GM23248 (cell line): Measurements from ENCODE around the gene NALCN. TPM values are rescaled to one million over a fixed set of nuclear protein-coding genes. Genes with fewer than 3 reads are reported as not detected.
A peak's percentile ranks its signal among the peaks of the same experiment; 100 is the strongest.

Source experiments
- DNase-seq: peaks from one replicate; pipeline ENCODE4 v3.0.0-alpha.2; 2015
- H2AFZ ChIP-seq: fragments of 200-600 bp; sonication (generic); 2 replicates; pipeline ENCODE4 v1.6.1; 2016; ENCODE audit warnings: antibody characterized with exemption
- H3F3A ChIP-seq: fragments of 200-600 bp; sonication (generic); 2 replicates; pipeline ENCODE4 v1.6.1; 2016; ENCODE audit warnings: mild to moderate bottlenecking, antibody characterized with exemption, mixed run types; ENCODE audit not compliant: insufficient read depth
- H3K27ac ChIP-seq: fragments of 200-600 bp; sonication (generic); 2 replicates; pipeline ENCODE4 v1.5.1; 2016; ENCODE audit warnings: mild to moderate bottlenecking
- H3K27me3 ChIP-seq: fragments of 200-600 bp; sonication (generic); replicated peaks from 2 replicates; pipeline ENCODE4 v1.6.1; 2016; ENCODE audit warnings: mild to moderate bottlenecking; ENCODE audit not compliant: insufficient read depth
- H3K36me3 ChIP-seq: fragments of 200-600 bp; sonication (generic); 2 replicates; pipeline ENCODE4 v1.6.1; 2016; ENCODE audit warnings: low read depth, mild to moderate bottlenecking
- H3K4me1 ChIP-seq: fragments of 200-600 bp; sonication (generic); 2 replicates; pipeline ENCODE4 v1.6.1; 2016; ENCODE audit warnings: mild to moderate bottlenecking; ENCODE audit not compliant: insufficient read depth
- H3K4me2 ChIP-seq: fragments of 200-600 bp; sonication (generic); one replicate; pipeline ENCODE4 v1.6.1; 2016; ENCODE audit warnings: mild to moderate bottlenecking; ENCODE audit not compliant: unreplicated experiment
- H3K4me3 ChIP-seq: fragments of 200-600 bp; sonication (generic); 2 replicates; pipeline ENCODE4 v1.5.1; 2016; ENCODE audit warnings: mild to moderate bottlenecking
- H3K79me2 ChIP-seq: fragments of 200-600 bp; sonication (generic); 2 replicates; pipeline ENCODE4 v1.6.1; 2016; ENCODE audit warnings: mild to moderate bottlenecking; ENCODE audit not compliant: insufficient read depth
- H3K9ac ChIP-seq: fragments of 200-600 bp; sonication (generic); 2 replicates; pipeline ENCODE4 v1.6.1; 2016; ENCODE audit warnings: mild to moderate bottlenecking
- H3K9me2 ChIP-seq: fragments of 200-600 bp; sonication (generic); 2 replicates; pipeline ENCODE4 v1.6.1; 2016; ENCODE audit warnings: mixed run types, mild to moderate bottlenecking, moderate library complexity; ENCODE audit not compliant: insufficient read depth
- H3K9me3 ChIP-seq: fragments of 200-600 bp; sonication (generic); one replicate; pipeline ENCODE4 v1.6.1; 2017; ENCODE audit warnings: low read depth
- H4K20me1 ChIP-seq: fragments of 200-600 bp; sonication (generic); 2 replicates; pipeline ENCODE4 v1.6.0; 2016; ENCODE audit not compliant: insufficient read depth
- EZH2 ChIP-seq: fragments of 200-600 bp; sonication (generic); IDR thresholded peaks from 2 replicates; pipeline ENCODE4 v1.6.1; 2018; ENCODE audit warnings: antibody characterized with exemption, mild to moderate bottlenecking; ENCODE audit not compliant: insufficient read depth, poor library complexity, severe bottlenecking
- EZH2phosphoT487 ChIP-seq: fragments of 200-600 bp; sonication (generic); IDR thresholded peaks from 2 replicates; pipeline ENCODE4 v1.6.1; 2018; ENCODE audit warnings: antibody characterized with exemption, moderate library complexity, mild to moderate bottlenecking, low read depth; ENCODE audit not compliant: insufficient read depth
- WGBS, 2 experiments: methylation state at CpG; one replicate each; pipeline ENCODE4 v1.1.6; 2015 to 2017; ENCODE audit warnings: low lambda C conversion rate in 2 of 2, low coverage in 1 of 2; ENCODE audit errors: missing lambda C conversion rate in 2 of 2; 5-methylcytosine and 5-hydroxymethylcytosine counted together
- in situ Hi-C: fragments of 300-500 bp; cut with MboI; formaldehyde crosslinking; loops from 2 replicates; pipeline ENCODE4 v1.15.0; 2020
- polyA plus RNA-seq: library from polyadenylated mRNA; unstranded; fragments of >200 nt; fragmentation: Nextera tagmentation; extraction: Ambion mirVana; gene quantifications from 2 replicates; pipeline ENCODE4 v1.2.1, GENCODE V29; 2016
- total RNA-seq: library from RNA; depleted of rRNA; stranded (reverse); fragments of >200 nt; shearing (Covaris generic); gene quantifications from 2 replicates; pipeline ENCODE4 v1.2.3, GENCODE V29; 2014

NALCN gene
- total and polyA plus RNA-seq, 2 experiments from 2014 or later = 3.1 to 3.6 TPM

DNA sequence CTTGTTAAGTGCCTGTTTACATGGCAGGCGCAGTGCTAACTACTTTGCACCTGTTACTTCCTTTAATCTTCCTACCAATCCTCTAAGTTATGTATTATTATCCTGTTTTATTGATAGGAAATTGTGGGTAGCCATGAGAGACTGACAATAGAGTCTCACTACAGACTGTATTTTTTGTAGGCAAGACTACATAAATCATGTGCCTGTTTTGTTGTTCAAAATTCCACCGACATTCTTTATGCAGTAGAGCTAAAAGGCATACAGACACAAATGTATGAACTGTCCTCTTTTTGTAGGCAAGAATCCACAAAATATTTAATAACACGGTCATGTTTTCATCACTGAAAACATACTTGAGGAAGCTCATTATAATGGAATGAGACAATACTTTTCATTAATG is 205.5 kb downstream of the NALCN start:
- Histone ChIP-seq H3K79me2 (no peaks in the 10 kb centered on the region), H3K4me3 (no peak overlapping the region), H3K27me3 (no peaks in the 10 kb centered on the region), H2AFZ (no peak overlapping the region), H3K4me2 (peak overlapping the region; percentile 37), H3K36me3 (no peaks in the 10 kb centered on the region), H3F3A (peaks cover 6% of the 10 kb centered on the region; the same call in 1 of the 2 replicates), H3K27ac (peak overlapping the region; percentile 27; the same call in 1 of the 2 replicates), H3K4me1 (peaks cover 15% of the 10 kb centered on the region), H3K9me2 (no peaks in the 10 kb centered on the region), H4K20me1 (no peaks in the 10 kb centered on the region), H3K9me3 (no peaks in the 10 kb centered on the region), H3K9ac (no peak overlapping the region)
- WGBS, 2 experiments = 96 to 99% methylated on average over 3 of the region's 3 CpGs
- in situ Hi-C loops = no loop called here
- TF ChIP-seq EZH2phosphoT487 (no peak), EZH2 (no peak)
- DNase-seq = no peak

DNA sequence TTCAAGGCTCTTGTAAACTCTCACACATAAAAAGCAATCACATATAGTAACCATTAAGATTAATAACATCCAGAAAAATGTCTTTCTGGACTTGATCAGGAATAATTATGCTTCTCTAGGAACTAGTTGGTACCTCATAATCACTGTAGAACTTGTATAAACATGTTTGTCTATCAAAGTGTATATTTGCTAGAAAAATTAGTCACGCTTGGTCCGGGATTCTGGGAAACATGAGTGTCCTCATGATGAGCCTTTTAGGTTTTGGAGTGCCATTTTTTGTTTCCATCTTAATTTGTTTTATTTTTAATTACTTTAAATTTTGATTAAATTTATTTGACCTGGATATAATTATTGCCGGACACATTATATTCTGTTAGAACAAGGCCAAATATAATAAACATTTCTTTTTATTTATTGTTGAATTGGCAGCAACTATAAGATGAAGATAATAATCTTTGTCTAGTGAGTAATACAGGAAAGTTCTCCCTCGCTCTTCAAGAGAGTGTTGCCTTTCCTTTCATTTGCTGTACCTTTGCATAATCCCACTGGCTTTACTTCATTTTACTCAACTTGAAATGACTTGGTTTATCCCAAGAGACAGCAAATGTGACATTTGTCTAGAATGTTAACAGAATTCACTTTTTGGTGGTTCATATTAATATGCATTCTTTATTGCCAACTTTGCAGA is 207.0 kb downstream of the NALCN start:
- WGBS, 2 experiments = 95 to 97% methylated on average over 4 of the region's 4 CpGs
- Histone ChIP-seq H3K4me2 (no peak overlapping the region), H3K9ac (no peak overlapping the region), H3K4me1 (peaks cover 21% of the 10 kb centered on the region), H4K20me1 (no peaks in the 10 kb centered on the region), H3K36me3 (no peaks in the 10 kb centered on the region), H3K9me2 (no peaks in the 10 kb centered on the region), H3K27me3 (no peaks in the 10 kb centered on the region), H3K9me3 (no peaks in the 10 kb centered on the region), H3K27ac (no peak overlapping the region), H3K4me3 (no peak overlapping the region), H3F3A (peaks cover 6% of the 10 kb centered on the region), H3K79me2 (no peaks in the 10 kb centered on the region), H2AFZ (no peak overlapping the region)
- TF ChIP-seq EZH2phosphoT487 (no peak), EZH2 (no peak)
- in situ Hi-C loops = no loop called here
- no peak for DNase-seq

DNA sequence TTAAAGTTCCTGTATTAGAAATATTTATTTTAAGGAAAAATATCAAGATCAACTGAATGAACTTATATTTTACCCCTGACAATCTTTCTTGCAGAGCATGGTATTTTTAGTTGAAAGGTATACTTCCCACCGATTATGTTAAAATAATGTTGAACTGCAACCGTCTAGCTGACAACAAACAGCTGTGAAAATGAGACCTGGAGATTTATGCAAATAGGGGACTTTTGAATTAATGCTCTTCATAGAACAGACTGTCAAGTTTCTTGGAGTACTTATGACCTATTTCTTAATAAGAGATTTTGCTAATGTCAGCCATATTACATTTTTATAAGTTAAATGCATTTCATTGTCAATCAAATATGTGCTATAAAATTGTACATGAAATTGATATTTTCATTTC is 210.9 kb downstream of the NALCN start:
- H3F3A ChIP-seq = peaks cover 5% of the 10 kb centered on the region; the same call in 1 of the 2 replicates
- H2AFZ ChIP-seq = no peak overlapping the region
- H3K27ac ChIP-seq = no peak overlapping the region
- WGBS, 2 experiments = 95 to 99% methylated on average over 2 of the region's 2 CpGs
- no peaks in the 10 kb centered on the region for H3K27me3 ChIP-seq
- H3K9me2 ChIP-seq = no peaks in the 10 kb centered on the region
- H3K79me2 ChIP-seq = no peaks in the 10 kb centered on the region
- H3K36me3 ChIP-seq = no peaks in the 10 kb centered on the region
- in situ Hi-C loops = no loop called here
- no peak overlapping the region for H3K4me2 ChIP-seq
- no peak for DNase-seq
- no peaks in the 10 kb centered on the region for H4K20me1 ChIP-seq
- no peak overlapping the region for H3K4me3 ChIP-seq
- H3K9me3 ChIP-seq = no peaks in the 10 kb centered on the region
- TF ChIP-seq EZH2 (no peak), EZH2phosphoT487 (no peak)
- H3K4me1 ChIP-seq = peaks cover 13% of the 10 kb centered on the region; the same call in 1 of the 2 replicates
- H3K9ac ChIP-seq = no peak overlapping the region

DNA sequence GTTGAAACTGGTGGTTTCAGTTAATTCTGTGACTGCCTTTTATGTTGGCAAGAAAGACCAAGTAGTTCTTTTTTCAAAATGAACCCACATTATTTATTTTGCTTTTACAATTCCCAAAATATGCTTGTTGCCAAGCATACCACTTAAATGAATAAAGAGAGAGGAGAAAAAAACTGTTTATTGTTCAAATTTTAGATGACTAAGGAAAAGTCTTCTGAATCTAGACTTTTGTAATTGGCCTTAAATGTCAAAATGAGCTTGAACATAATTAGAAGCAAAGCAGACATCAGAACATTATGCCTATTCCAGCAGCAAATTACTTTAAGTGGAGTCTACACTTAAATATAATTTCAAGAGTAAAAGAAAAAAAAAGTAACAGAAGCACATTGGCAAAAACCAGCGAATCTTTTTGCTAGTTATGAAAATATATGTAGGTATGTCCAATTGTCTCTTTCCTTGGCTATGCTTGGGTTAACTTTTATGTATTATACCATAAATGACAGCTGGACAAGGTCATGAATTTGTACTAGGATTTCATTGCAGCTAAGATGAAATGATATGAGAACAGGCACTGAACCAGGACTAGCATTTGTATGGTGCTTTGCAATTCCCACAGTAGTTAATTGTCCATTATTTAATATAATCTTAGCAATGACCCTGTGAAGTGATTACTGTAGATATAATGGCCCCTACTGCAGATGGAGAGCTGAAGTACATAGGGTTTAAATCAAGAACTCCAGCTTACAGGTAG is 211.9 kb downstream of the NALCN start:
- Histone ChIP-seq H4K20me1 (no peaks in the 10 kb centered on the region), H3F3A (peaks cover 5% of the 10 kb centered on the region; the same call in 1 of the 2 replicates), H2AFZ (peak overlapping the region; percentile 46), H3K9me3 (no peaks in the 10 kb centered on the region), H3K27me3 (no peaks in the 10 kb centered on the region), H3K36me3 (no peaks in the 10 kb centered on the region), H3K9ac (no peak overlapping the region), H3K27ac (no peak overlapping the region), H3K4me1 (peaks cover 13% of the 10 kb centered on the region; the same call in 1 of the 2 replicates), H3K4me2 (no peak overlapping the region), H3K4me3 (no peak overlapping the region), H3K79me2 (no peaks in the 10 kb centered on the region), H3K9me2 (no peaks in the 10 kb centered on the region)
- TF ChIP-seq EZH2phosphoT487 = no peak
- TF ChIP-seq EZH2 = no peak
- 32 to 50% methylated on average over 1 of the region's 1 CpG for WGBS, 2 experiments
- in situ Hi-C loops = no loop called here
- DNase-seq = peak; percentile 29
